Neutrophil (primary cell): ENCODE data around the gene HDLBP.

Source experiments
- H3K27ac ChIP-seq: fragments of 200-600 bp; sonication (generic); 2 replicates; pipeline ENCODE4 v1.5.1; 2016; ENCODE audit warnings: mild to moderate bottlenecking, moderate library complexity
- H3K27me3 ChIP-seq: fragments of 200-600 bp; sonication (generic); 2 replicates; pipeline ENCODE4 v1.6.0; 2016; ENCODE audit warnings: mild to moderate bottlenecking
- H3K36me3 ChIP-seq: fragments of 200-600 bp; sonication (generic); 2 replicates; pipeline ENCODE4 v1.5.1; 2017
- H3K4me1 ChIP-seq, 2 experiments: fragments of 200-600 bp in 1 of 2; sonication (generic) in 1 of 2; 1 replicate in 1 of 2; 2 replicates in 1 of 2; pipeline versions ENCODE4 v1.5.1 to v1.6.1; 2013 to 2016; ENCODE audit warnings: low read depth in 1 of 2, low read length in 1 of 2, mild to moderate bottlenecking in 1 of 2, moderate library complexity in 1 of 2; ENCODE audit not compliant: control insufficient read depth in 1 of 2, insufficient read depth in 1 of 2
- H3K4me3 ChIP-seq, 2 experiments: fragments of 200-600 bp in 1 of 2; sonication (generic) in 1 of 2; 1 replicate in 1 of 2; 2 replicates in 1 of 2; pipeline ENCODE4 v1.5.1; 2013 to 2016; ENCODE audit warnings: low read depth in 1 of 2, low read length in 1 of 2, mild to moderate bottlenecking in 1 of 2, moderate library complexity in 1 of 2
- H3K9me3 ChIP-seq: fragments of 200-600 bp; sonication (generic); 2 replicates; pipeline ENCODE4 v1.5.1; 2016
- CTCF ChIP-seq: fragments of 200-600 bp; sonication (generic); IDR thresholded peaks from 2 replicates; pipeline ENCODE4 v1.5.1; 2016; ENCODE audit warnings: antibody characterized with exemption

HDLBP gene

GRCh38 chr2:241235859-241236593, 79.4 kb downstream of the HDLBP start:
- H3K36me3 ChIP-seq: peaks cover 99% of the 10 kb centered on the region
- no peak for TF ChIP-seq CTCF
- H3K27me3 ChIP-seq: no peaks in the 10 kb centered on the region
- no peaks in the 10 kb centered on the region for H3K9me3 ChIP-seq
- H3K4me3 ChIP-seq: no peak overlapping the region
- peak overlapping the region; percentile 25 for H3K27ac ChIP-seq
- no peaks in the 10 kb centered on the region for H3K4me1 ChIP-seq

GRCh38 chr2:241234962-241235740, 80.3 kb downstream of the HDLBP start:
- Histone ChIP-seq H3K9me3 (no peaks in the 10 kb centered on the region), H3K4me1 (no peaks in the 10 kb centered on the region), H3K36me3 (peaks cover 99% of the 10 kb centered on the region), H3K27ac (peak overlapping the region; percentile 25), H3K4me3 (no peak overlapping the region), H3K27me3 (no peaks in the 10 kb centered on the region)
- no peak for TF ChIP-seq CTCF

GRCh38 chr2:241234066-241234790, 81.2 kb downstream of the HDLBP start:
- peaks cover 99% of the 10 kb centered on the region for H3K36me3 ChIP-seq
- H3K27me3 ChIP-seq: no peaks in the 10 kb centered on the region
- H3K27ac ChIP-seq: no peak overlapping the region
- no peak overlapping the region for H3K4me3 ChIP-seq
- no peak for TF ChIP-seq CTCF
- no peaks in the 10 kb centered on the region for H3K9me3 ChIP-seq
- no peaks in the 10 kb centered on the region for H3K4me1 ChIP-seq

- H3K27ac ChIP-seq: no peak overlapping the region
- peaks cover 99% of the 10 kb centered on the region for H3K36me3 ChIP-seq
- no peaks in the 10 kb centered on the region for H3K9me3 ChIP-seq
- no peak for TF ChIP-seq CTCF
- no peak overlapping the region for H3K4me3 ChIP-seq
- H3K27me3 ChIP-seq: no peaks in the 10 kb centered on the region
- no peaks in the 10 kb centered on the region for H3K4me1 ChIP-seq
These were observed 82.5 kb downstream of the HDLBP start for GRCh38 chr2:241232736-241233575.

GRCh38 chr2:241230435-241230834, 85.0 kb downstream of the HDLBP start:
- Histone ChIP-seq H3K36me3 (peaks cover 99% of the 10 kb centered on the region), H3K4me3 (no peak overlapping the region), H3K9me3 (no peaks in the 10 kb centered on the region), H3K27ac (no peak overlapping the region), H3K27me3 (no peaks in the 10 kb centered on the region), H3K4me1 (no peaks in the 10 kb centered on the region)
- TF ChIP-seq CTCF: no peak
